Left lung (tissue), 10 donors: Measurements from ENCODE around the gene NANOS1. TPM values are rescaled to one million over a fixed set of nuclear protein-coding genes. Genes with fewer than 3 reads are reported as not detected.
A peak's percentile ranks its signal among the peaks of the same experiment; 100 is the strongest.

Experiments used
- ATAC-seq: fragments of 200-7000 bp; cut with Tn5 transposase; one replicate; pipeline ENCODE4 v1.9.1; 2020; ENCODE audit warnings: moderate library complexity
- DNase-seq, 4 donors: peaks; one replicate each; pipeline ENCODE4 v3.0.0-alpha.2; 2013 to 2020
- H3K27ac ChIP-seq, 2 donors: fragments of 200-600 bp; sonication (generic) in 1 of 2; one replicate each; pipeline versions ENCODE4 v1.5.0 to v1.8.0; 2020 to 2021
- H3K27me3 ChIP-seq, 2 donors: fragments of 200-600 bp; sonication (generic) in 1 of 2; one replicate each; pipeline versions ENCODE4 v1.5.0 to v1.8.0; 2020 to 2021
- H3K36me3 ChIP-seq, 2 donors: fragments of 200-600 bp; sonication (generic) in 1 of 2; one replicate each; pipeline versions ENCODE4 v1.5.0 to v1.8.0; 2020 to 2021
- H3K4me1 ChIP-seq, 2 donors: fragments of 200-600 bp; one replicate each; pipeline ENCODE4 v1.8.0; 2021
- H3K4me3 ChIP-seq, 2 donors: fragments of 200-600 bp; sonication (generic) in 1 of 2; one replicate each; pipeline versions ENCODE4 v1.5.0 to v1.8.0; 2020 to 2021; ENCODE audit warnings: mild to moderate bottlenecking in 1 of 2
- H3K9me3 ChIP-seq, 2 donors: fragments of 200-600 bp; sonication (generic) in 1 of 2; one replicate each; pipeline versions ENCODE4 v1.5.0 to v1.8.0; 2020 to 2021
- CTCF ChIP-seq, 2 donors: fragments of 200-600 bp; sonication (generic) in 1 of 2; IDR thresholded peaks; one replicate each; pipeline versions ENCODE4 v1.5.0 to v1.8.0; 2021; ENCODE audit warnings: antibody characterized with exemption in 2 of 2
- intact Hi-C, 2 donors: fragments of 100-400 bp; cut with DNase I; formaldehyde crosslinking; loops; one replicate each; pipeline versions ENCODE4 v1.11.2 to v1.14.2; 2022
- polyA plus RNA-seq, 6 donors: library from polyadenylated mRNA; unstranded; fragments of 120-200 nt; gene quantifications; one replicate each; pipeline ENCODE4 v1.2.1, GENCODE V29; 2013; ENCODE audit not compliant: insufficient read length in 6 of 6
- total RNA-seq, 2 donors: library from RNA; stranded (reverse); fragmentation: NEBNext Ultra II Directional; extraction: Animal tissue kit (Norgen Biotek cat#: 25700); gene quantifications; one replicate each; pipeline ENCODE4 v1.2.1, GENCODE V29; 2021
- donor health status: DM: no; HTN: yes; CAD: no.
- donor health status: DM: no; HTN: no; CAD: no.

Gene NANOS1
- total and polyA plus RNA-seq, 8 donors: 1.0 to 7.0 (median 4.2) TPM

GRCh38 chr10:119079599-119080520 lies 50.3 kb downstream of the NANOS1 start:
- no peaks in the 10 kb centered on the region for H3K9me3 ChIP-seq
- H3K4me1 ChIP-seq: peaks cover 26 to 39% of the 10 kb centered on the region in 2 donors
- ATAC-seq: peak; percentile 92
- H3K36me3 ChIP-seq: no peaks in the 10 kb centered on the region
- no peaks in the 10 kb centered on the region for H3K27me3 ChIP-seq
- H3K27ac ChIP-seq: peak overlapping the region; percentile 96 to 97
- intact Hi-C loops: no loop called here
- peak overlapping the region; percentile 90 to 100 for H3K4me3 ChIP-seq
- no peak for TF ChIP-seq CTCF (IDR thresholded peaks at IDR 0.05)
- peak; percentile 59 to 93 (median 80) for DNase-seq

- Histone ChIP-seq H3K36me3 (no peaks in the 10 kb centered on the region), H3K4me3 (peak within 1 kb of the TSS; percentile 90 to 100), H3K27ac (peak within 1 kb of the TSS; percentile 96 to 97), H3K9me3 (no peaks in the 10 kb centered on the region), H3K27me3 (no peaks in the 10 kb centered on the region), H3K4me1 (peaks cover 26 to 38% of the 10 kb centered on the region in 2 donors)
- DNase-seq (peak; percentile 93 to 99 (median 95)), ATAC-seq (peak; percentile 94)
- intact Hi-C loops: no loop called here
- TF ChIP-seq CTCF (IDR thresholded peaks at IDR 0.05): no peak
Observed at GRCh38 chr10:119080521-119081259, 51.2 kb downstream of the NANOS1 start, which contains the start of gene EIF3A. TSS of gene EIF3A (minus strand) at chr10:119080817. CDS start at chr10:119080676, 141 bp downstream.

Other genes with a start within 250 kb of the NANOS1 start
- gene EIF3A, start 51.1 kb downstream of the NANOS1 start, total RNA-seq: 100 to 1,000 TPM in 1 of 2 donors, 10 to 100 TPM in 1; 89.1 to 113 TPM
- gene EIF3A, start 51.1 kb downstream of the NANOS1 start, polyA plus RNA-seq: 100 to 1,000 TPM; 151 to 172 (median 158) TPM
- 10 to 100 TPM; 34.2 to 37.4 TPM for gene DENND10, start 74.4 kb downstream of the NANOS1 start, total RNA-seq
- 10 to 100 TPM; 35.2 to 44.3 (median 39.1) TPM for gene DENND10, start 74.4 kb downstream of the NANOS1 start, polyA plus RNA-seq
- 10 to 100 TPM; 13.2 to 23.1 TPM for gene SFXN4, start 136.0 kb downstream of the NANOS1 start, total RNA-seq
- 10 to 100 TPM; 22.7 to 34.2 (median 26.9) TPM for gene SFXN4, start 136.0 kb downstream of the NANOS1 start, polyA plus RNA-seq
- gene PRDX3, start 149.1 kb downstream of the NANOS1 start, total RNA-seq: 100 to 1,000 TPM; 122 to 123 TPM
- 100 to 1,000 TPM; 166 to 209 (median 191) TPM for gene PRDX3, start 149.1 kb downstream of the NANOS1 start, polyA plus RNA-seq
- gene GRK5, start 177.9 kb downstream of the NANOS1 start, total RNA-seq: 10 to 100 TPM; 34.6 to 39.2 TPM
- 10 to 100 TPM; 47.9 to 60.8 (median 56.5) TPM for gene GRK5, start 177.9 kb downstream of the NANOS1 start, polyA plus RNA-seq